ENCODE measurements around the gene GNA15.
"Not testable (repeated sequence)": the region's sequence is repeated elsewhere in the genome, so short reads cannot be mapped to it uniquely, and the experiment has no call there.

GNA15 gene

GRCh38 chr19:3171894-3172672 is 36.2 kb downstream of the GNA15 start:
- in situ Hi-C loops (cut with HindIII; ENCODE audit: low sequenced_read_pairs), result no loop called here

DNA sequence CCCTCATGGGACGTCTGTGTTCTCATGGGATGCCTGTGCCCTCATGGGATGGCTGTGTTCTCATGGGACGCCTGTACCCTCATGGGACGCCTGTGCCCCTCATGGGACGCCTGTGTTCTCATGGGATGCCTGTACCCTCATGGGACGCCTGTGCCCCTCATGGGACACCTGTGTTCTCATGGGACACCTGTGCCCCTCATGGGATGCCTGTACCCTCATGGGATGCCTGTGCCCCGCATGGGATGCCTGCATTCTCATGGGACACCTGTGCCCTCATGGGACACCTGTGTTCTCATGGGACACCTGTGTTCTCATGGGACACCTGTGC is 36.8 kb downstream of the GNA15 start:
- in situ Hi-C loops (cut with HindIII; ENCODE audit: low sequenced_read_pairs), result not testable (repeated sequence)

- in situ Hi-C loops (cut with HindIII; ENCODE audit: low sequenced_read_pairs), result no loop called here
Observed at GRCh38 chr19:3175781-3176714, 40.2 kb downstream of the GNA15 start.

GRCh38 chr19:3176715-3177501 is 41.1 kb downstream of the GNA15 start:
- in situ Hi-C loops (cut with HindIII; ENCODE audit: low sequenced_read_pairs), result no loop called here

DNA sequence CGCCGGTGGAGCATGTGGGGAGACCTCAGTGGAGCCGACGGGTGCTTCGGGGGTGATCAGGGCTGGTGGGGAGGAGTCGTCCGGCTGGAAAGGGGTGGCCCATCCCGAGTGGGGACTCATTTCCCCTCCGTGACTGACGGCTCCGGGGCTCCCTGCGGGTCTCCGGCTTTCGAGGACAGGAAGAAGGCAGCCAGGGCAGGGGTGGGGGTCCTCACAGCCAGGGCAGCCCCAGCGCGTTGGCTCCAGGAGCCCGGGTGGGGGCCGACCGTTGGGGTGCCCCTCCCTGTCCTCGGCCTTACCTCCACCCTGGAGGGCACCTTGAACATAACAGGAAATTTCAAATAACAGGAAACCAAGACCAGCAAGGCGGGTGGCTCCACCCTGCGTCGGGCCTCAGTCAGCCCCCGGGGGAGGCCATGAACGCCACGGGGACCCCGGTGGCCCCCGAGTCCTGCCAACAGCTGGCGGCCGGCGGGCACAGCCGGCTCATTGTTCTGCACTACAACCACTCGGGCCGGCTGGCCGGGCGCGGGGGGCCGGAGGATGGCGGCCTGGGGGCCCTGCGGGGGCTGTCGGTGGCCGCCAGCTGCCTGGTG is 42.6 kb downstream of the GNA15 start, which contains the start of gene S1PR4:
Gene S1PR4 (plus strand): TSS at position 393 of the 596 bp plus-strand sequence. CDS start 24 bp downstream, at position 417.
- in situ Hi-C loops (cut with HindIII; ENCODE audit: low sequenced_read_pairs), result no loop called here

DNA sequence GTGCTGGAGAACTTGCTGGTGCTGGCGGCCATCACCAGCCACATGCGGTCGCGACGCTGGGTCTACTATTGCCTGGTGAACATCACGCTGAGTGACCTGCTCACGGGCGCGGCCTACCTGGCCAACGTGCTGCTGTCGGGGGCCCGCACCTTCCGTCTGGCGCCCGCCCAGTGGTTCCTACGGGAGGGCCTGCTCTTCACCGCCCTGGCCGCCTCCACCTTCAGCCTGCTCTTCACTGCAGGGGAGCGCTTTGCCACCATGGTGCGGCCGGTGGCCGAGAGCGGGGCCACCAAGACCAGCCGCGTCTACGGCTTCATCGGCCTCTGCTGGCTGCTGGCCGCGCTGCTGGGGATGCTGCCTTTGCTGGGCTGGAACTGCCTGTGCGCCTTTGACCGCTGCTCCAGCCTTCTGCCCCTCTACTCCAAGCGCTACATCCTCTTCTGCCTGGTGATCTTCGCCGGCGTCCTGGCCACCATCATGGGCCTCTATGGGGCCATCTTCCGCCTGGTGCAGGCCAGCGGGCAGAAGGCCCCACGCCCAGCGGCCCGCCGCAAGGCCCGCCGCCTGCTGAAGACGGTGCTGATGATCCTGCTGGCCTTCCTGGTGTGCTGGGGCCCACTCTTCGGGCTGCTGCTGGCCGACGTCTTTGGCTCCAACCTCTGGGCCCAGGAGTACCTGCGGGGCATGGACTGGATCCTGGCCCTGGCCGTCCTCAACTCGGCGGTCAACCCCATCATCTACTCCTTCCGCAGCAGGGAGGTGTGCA is 43.3 kb downstream of the GNA15 start:
- in situ Hi-C loops (cut with HindIII; ENCODE audit: low sequenced_read_pairs), result no loop called here

DNA sequence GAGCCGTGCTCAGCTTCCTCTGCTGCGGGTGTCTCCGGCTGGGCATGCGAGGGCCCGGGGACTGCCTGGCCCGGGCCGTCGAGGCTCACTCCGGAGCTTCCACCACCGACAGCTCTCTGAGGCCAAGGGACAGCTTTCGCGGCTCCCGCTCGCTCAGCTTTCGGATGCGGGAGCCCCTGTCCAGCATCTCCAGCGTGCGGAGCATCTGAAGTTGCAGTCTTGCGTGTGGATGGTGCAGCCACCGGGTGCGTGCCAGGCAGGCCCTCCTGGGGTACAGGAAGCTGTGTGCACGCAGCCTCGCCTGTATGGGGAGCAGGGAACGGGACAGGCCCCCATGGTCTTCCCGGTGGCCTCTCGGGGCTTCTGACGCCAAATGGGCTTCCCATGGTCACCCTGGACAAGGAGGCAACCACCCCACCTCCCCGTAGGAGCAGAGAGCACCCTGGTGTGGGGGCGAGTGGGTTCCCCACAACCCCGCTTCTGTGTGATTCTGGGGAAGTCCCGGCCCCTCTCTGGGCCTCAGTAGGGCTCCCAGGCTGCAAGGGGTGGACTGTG is 44.0 kb downstream of the GNA15 start:
- in situ Hi-C loops (cut with HindIII; ENCODE audit: low sequenced_read_pairs), result no loop called here

GRCh38 chr19:3183721-3184641 is 48.1 kb downstream of the GNA15 start:
- in situ Hi-C loops (cut with HindIII; ENCODE audit: low sequenced_read_pairs), result no loop called here

DNA sequence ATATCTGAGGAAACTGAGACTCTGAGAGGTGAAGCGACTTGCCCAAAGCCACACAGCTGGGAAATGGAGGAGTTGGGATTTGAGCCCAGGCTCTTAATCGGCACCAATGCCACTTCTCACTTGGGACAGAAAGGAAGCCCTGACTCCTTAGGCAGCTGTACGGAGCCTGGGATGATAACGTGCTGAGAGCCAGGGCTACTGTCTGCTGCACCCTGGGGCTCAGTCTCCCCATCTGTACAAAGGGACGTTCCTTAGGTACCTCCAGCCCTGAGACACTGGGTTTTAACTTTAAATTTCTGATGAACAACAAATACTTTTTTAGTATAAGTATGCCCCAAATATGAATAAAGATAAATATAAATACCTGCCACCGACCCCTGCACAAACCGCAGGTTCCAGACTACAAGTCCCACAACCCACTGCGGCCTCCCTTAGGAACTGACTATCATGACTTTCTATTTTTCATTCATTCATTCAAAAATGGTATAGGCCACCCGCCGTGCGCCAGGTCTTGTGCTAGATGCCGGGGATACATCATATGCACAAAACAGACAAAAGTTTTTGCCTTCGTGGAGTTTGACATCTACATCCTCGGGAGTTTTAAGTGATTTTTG is 49.1 kb downstream of the GNA15 start:
- in situ Hi-C loops (cut with HindIII; ENCODE audit: low sequenced_read_pairs), result no loop called here

- in situ Hi-C loops (cut with HindIII; ENCODE audit: low sequenced_read_pairs), result no loop called here
Observed at GRCh38 chr19:3185461-3186159, 49.8 kb downstream of the GNA15 start, which contains the start of gene NCLN. Gene NCLN, plus strand, starts transcription at chr19:3185930. Its CDS starts 101 bp downstream, at chr19:3186031.

DNA sequence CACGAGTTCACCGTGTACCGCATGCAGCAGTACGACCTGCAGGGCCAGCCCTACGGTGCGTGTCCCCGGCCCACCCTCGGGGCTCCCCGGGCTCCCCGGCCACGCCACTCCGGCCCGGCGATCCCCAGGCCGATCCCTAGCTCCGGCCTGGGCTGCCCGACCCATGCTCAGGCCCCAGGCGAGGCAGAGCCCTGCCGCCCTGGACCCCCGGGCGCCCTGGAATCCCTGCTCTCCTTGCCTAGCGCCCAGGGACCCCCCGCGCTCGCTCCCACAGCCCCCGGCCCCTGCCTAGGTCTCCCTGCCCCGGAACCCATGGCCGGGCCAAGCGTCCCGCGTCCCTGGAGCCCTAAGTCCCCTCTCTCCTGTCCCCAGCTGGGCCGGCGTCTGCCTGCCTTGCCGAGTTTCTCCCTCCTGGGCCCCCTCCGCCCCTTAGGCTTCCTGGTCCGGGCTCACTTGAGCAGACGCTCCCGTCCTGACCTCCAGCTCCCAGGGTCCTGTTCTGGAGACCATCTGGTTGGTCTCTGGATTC is 50.4 kb downstream of the GNA15 start:
- in situ Hi-C loops (cut with HindIII; ENCODE audit: low sequenced_read_pairs), result no loop called here

GRCh38 chr19:3186891-3187661 is 51.2 kb downstream of the GNA15 start:
- in situ Hi-C loops (cut with HindIII; ENCODE audit: low sequenced_read_pairs), result no loop called here

DNA sequence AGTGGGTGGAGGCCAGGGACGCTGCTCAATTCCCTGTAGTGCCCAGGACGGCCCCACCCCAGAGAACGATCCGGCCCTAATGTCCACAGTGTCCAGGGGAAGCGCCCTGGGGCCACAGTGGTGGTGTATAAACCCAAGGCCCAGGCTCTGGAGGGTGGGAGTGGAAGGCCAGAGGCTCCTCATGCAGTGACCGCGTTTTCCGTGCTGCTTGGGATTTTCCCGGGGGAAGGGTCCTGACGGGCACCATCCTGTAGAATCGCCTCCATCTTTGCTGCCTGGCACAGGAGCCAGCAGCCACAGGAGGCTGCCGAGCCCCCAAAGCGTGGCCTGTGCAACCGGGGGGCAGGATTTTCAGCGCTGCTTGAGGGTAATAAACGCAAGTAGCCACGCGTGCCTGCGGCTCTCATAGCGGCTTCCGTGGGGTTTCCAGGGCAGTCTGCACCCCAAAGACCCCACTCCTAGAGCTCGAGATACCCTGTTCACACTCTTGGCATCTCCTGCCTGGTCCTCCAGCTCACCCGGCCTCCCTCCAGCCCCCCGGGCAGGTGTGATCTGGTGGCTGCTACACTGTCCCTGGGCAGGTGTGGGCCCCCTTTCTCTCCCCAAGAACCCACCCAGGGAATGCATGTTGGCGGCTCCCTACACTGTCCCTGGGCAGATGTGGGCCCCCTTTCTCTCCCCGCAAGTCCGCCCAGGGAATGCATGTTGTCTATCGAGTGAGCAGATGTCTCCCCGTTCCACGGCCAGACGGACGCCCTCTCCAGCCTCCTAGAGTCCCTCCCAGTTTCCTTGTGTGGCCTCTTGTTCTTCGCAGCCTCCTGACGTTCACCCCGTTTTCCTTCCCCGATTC is 52.1 kb downstream of the GNA15 start:
- in situ Hi-C loops (cut with HindIII; ENCODE audit: low sequenced_read_pairs), result no loop called here

GRCh38 chr19:3188627-3189596 is 53.1 kb downstream of the GNA15 start:
- in situ Hi-C loops (cut with HindIII; ENCODE audit: low sequenced_read_pairs), result no loop called here
